SW 1271 (cell line): ENCODE measurements around the gene GPR35.

ENCODE experiments used
- DNase-seq, 2 experiments: peaks; one replicate each; lab custom pipeline; 2025; lab: John Stamatoyannopoulos, UW

GPR35 gene, protein sequence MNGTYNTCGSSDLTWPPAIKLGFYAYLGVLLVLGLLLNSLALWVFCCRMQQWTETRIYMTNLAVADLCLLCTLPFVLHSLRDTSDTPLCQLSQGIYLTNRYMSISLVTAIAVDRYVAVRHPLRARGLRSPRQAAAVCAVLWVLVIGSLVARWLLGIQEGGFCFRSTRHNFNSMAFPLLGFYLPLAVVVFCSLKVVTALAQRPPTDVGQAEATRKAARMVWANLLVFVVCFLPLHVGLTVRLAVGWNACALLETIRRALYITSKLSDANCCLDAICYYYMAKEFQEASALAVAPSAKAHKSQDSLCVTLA

DNA sequence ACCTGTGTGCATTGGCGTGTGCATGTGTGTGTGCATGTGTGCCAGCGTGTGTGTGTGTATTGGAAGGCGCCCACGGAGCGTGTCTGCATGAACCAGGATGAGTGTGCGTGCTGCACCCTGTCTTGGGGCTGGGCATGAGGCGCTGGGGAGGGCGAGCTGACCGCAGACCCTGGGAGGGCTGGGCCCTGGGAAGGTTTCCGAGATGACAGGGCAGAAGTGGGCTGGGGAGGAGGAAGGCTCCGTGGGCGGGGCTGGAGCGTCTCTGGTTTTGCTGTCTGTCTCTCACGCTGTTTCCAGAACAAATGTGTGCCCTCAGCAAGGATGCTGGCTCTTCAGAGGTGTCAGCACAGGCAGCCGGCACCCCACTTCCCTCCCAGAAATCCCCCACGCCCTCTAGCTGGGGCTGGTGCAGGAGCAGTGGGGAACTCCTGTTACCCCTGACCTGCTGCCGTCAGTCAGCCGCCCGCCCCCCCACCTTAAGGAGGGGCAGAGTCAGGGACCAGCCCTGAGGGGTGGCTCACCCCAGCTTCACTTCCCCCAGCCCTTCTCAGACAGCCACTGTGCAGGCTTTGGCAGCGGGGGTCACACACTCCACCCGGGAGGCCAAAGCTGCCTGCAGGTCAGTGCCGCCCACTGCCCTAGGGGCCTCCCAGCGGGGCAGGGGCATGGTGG, at the start of gene GPR35:
Gene GPR35, plus strand, starts transcription at position 531 of the 672 bp plus-strand sequence. CDS start 4,473 bp downstream, outside the sequence.
- no peak for DNase-seq

- no peak for DNase-seq
These were observed 49.2 kb upstream of the GPR35 start for GRCh38 chr2:240576036-240576435.

- no peak for DNase-seq
These were observed 48.7 kb upstream of the GPR35 start for GRCh38 chr2:240576436-240577205.

DNA sequence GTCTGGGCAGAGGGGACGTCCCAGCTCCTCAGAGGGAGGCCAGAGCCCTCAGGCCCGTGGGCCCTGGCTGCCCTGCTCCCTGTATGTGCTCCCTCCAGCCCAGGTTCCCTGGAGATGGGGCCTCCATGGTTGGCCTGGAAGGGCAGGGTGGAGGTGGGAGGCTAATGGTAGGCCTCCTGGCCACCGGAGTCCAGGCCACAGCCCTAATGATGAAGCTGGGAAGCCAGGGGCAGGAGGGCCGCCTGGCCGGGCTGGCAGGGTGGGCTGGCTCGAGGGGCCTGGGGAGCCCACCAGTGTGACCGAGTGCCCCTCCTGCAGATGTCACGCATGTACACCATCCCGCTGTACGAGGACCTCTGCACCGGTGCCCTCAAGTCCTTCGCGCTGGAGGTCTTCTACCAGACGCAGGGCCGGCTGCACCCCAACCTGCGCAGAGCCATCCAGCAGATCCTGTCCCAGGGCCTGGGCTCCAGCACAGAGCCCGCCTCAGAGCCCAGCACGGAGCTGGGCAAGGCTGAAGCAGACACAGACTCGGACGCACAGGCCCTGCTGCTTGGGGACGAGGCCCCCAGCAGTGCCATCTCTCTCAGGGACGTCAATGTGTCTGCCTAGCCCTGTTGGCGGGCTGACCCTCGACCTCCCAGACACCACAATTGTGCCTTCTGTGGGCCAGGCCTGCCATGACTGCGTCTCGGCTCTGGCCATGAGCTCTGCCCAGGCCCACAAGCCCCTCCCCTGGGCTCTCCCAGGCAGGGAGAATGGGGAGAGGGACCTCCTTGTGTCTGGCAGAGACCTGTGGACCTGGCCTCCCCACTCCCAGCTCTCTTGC, 47.8 kb upstream of the GPR35 start:
- no peak for DNase-seq

DNA sequence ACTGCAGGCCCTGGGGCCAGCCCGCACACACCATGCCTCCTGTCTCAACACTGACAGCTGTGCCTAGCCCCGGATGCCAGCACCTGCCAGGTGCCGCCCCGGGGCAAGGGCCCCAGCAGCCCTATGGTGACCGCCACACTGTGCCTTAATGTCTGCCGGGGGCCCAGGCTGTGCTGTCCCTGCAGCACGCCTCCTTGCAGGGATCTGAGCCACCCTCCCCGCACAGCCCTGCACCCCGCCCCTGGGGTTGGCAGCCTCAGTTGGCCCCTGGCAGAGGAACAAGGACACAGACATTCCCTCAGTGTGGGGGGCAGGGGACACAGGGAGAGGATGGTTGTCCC, 47.2 kb upstream of the GPR35 start:
- no peak for DNase-seq

GRCh38 chr2:240578488-240578887, 46.8 kb upstream of the GPR35 start:
- no peak for DNase-seq

DNA sequence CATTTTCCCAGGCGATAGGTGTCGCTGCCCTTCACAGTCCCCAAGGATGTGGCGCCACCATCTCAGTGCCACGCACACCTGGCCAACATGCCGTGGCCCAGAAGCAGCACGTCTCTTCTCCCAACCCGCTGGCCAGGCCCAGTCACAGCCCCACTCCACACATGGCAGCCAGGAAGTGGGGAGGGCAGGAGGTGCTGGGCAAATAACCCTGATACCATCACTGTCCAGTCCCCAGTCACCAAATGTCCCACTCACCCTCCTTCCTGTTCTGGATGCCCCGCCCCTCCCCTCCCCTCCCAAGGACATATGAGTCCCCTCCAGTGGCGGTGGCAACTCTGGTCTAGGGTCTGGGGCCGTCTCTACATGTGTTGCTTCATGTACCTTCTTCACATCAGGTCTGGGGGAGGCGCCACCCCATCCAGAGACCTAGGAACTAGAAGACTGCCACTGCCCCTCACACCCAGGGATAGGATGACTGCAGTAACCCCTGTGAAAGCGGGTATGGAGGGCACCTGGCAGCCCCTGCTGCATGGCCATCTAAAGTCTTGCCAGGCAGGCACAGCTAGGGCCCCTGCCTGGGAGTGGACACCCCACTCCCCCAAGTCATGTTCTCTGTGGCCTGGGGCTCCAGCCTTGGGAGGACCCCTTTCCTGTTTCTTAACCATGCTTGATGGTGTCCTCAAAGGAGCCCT, 46.1 kb upstream of the GPR35 start:
- no peak for DNase-seq

DNA sequence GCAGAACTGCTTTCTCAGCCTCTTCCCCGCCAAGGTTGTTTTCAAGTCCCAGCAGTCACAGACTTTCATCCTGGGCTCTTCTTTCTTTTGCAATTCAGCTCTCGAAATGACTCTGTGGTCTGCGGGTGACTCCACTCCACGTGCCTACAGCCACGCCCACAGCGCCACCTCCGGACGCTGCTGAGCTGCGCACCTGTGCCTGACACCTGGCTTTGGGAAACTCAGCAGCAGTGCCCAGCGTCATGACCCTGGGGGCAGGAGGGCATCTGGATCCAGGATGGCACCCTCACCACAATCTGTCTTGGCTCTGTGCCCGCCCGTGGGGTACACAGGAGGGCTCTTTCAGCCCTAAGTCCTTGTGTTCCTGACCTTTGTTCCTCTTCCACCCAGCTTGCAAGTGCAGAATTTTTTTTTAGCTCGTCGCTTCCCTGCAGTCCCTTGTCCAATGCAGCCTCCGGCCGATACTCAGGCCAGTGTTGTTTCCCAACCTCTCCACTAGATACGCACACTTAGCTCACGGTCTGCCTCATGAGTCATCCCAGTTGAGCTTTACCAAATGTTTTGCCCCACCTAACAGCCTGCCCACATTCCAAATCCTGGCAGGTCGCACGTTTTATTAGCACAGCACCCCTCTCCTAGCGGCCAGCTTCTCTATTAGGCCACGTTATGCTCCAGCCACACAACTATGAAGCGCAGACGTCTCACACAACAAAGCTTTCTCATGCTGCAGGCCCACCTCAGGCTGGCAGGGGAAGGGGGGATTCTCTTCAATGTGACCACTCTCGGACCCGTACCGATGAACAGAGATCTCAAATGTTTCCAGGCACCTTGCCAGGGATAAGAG, 45.3 kb upstream of the GPR35 start:
- DNase-seq, result peak in 1 of 2 experiments; percentile 32

DNA sequence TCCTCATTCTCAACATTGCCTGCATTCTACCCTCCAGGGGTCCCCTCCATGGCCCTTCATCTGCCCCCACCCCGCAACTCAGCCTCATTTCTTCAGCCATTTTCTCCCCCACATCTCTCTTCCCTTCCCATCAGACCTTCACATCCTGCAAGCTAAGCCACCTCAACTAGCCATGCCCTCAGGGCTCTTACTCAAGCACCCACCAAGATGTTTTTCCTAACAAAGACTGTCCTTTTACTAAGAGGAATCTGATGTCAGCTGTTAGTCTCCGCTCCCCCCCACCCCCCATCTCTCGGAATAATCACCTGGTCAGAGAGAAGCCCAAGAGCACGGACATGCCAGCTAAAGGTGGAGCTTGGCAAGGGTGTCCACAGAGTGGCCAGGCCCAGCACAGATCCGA, 43.5 kb upstream of the GPR35 start:
- DNase-seq, result no peak

GRCh38 chr2:240582781-240583180, 42.5 kb upstream of the GPR35 start:
- peak in 1 of 2 experiments; percentile 50 for DNase-seq

GRCh38 chr2:240583774-240584173, 41.5 kb upstream of the GPR35 start:
- no peak for DNase-seq

DNA sequence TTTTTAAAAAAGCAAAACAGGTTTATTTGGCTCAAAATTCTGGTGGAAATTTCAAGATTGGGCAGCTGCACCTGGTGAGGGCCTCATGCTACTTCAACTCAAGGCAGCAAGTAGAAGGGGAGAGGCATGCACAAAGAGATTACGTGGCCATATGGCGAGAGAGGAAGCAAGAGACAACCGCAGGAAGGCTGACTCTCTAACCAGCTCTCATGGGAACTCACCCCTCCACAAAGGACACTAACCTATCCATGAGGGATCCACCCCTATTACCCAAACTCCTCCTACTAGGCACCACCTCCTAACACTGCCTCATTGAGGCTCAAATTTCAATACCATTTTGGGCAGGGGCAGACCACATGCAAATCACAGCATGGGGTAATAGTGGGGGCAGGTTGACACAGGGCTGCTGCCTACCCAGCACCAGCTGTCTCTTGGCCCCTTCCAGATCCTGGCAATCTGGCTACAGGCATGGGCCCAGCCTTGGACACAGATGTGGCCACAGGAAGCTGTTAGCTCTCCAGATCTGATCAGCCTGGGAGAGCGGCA, 40.7 kb upstream of the GPR35 start:
- peak in 1 of 2 experiments; percentile 11 for DNase-seq

DNA sequence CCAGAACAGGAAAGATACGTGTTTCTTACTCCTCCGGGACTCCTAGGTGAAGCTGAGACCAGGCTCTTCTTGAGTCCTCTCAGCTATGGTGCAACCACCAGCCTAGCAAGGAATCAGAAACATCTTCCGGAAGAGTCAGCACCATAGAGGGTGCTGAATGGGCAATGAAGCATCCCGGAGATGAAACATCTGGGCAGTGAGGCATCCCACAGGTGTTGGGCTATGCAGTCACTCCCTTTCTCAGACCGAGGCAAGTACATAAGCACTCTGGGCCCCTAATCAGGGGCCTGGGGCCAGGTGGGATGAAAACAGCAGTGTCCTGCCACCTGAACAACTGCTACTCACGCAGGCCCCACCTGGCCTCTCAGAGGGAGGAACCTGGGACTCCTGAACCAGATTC, 40.2 kb upstream of the GPR35 start:
- DNase-seq, result no peak

DNA sequence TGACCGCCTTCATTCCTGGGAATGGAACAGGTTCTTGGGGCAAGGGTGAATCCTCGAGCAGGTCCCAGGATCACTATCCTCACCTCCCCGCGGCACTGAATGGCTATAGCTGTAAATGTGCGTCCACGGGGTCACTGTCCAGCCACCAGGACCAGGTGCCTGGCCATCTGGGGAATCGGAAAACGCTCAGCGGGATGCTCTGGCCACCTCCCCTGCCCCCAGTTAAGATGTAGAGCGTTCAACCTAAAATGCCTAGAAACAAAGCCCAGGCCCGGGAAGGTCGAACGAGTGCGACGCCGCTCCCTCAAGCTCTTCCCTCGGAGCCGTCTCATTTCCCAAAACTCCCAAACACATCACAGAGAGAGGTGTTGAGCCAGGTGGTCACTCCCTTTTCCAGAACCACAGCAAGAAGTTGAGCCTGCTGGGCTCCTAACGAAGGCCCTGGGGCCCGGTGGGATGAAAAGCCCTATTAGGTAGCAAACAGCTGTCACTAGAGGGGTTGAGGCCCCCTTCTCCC, 39.5 kb upstream of the GPR35 start:
- DNase-seq, result no peak

DNA sequence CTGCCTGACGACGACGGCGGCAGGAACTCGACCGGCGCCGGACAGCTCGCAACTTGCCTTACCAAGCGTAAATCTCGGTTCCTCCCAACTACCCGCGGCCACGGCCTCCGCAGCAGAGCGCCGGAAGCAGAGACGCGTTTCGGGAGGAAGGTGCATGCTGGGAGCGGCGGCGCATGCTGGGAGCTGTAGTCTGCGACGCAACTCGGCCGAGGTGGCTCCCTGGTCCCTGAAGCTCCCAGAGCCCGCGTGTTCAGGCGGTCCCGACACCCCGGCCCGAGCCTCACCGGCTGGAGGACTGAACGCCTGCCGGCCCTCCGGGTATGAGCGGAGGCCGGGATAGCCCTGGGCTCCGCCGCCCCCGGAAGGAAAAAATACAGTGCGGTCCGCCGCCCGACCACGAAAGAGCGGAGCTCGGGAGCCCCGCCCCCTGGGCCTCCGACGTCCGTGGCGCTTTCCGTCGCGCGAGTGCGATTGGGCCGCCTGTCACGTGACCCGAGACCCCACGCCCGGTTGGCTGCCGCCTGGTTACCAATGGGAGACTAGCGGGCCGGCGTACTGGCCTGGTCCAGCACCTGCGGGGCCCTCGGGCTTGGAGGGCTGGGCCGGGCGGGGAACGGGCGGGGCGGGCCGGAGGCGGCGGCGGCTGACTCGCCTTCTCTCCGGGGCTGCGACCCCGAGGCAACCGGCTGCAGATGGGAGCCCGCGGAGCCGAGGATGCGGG, 38.9 kb upstream of the GPR35 start, which contains the start of gene CAPN10:
Gene CAPN10, plus strand, starts transcription at position 537 of the 721 bp plus-strand sequence. Its CDS starts 178 bp downstream, at position 715.
- DNase-seq, result peak; percentile 83 to 94

DNA sequence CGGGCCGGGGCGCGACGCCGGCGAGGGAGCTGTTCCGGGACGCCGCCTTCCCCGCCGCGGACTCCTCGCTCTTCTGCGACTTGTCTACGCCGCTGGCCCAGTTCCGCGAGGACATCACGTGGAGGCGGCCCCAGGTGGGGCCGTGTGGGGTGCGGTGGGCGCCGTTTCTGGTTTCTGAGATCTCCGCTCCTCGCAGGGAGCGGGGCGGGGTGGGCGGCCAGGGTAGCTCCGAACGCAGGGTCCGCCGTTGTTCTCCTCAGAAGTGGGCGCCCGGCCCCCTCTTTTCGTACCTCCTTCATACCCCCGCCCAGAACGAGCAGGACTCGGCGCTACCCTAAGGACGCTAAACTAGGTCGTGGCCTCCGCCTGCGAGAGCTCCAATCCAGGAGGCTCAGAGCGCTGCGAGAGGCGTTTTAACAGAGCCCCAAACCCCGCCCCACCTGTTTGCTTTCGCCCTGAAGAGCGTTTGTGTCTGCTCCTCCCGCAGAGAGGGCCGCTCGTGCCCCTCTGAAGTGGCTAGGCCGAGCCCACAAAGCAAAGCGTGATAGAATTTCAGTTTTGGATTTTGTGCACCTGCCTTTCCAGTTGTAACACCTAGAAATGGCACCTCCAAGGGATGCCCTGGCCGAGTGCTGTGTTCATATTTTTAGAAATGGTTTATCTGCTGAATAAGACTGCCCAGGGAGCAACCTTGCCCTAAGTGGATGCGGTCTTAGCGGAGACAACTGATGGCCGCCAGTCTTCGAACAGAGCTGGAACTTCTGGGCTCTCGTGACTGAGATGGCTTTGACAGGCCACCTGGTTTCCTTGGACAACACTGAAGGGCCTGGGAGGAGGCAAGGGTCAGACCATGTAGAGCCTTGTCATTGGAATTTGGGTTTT, 38.1 kb upstream of the GPR35 start:
- no peak for DNase-seq

DNA sequence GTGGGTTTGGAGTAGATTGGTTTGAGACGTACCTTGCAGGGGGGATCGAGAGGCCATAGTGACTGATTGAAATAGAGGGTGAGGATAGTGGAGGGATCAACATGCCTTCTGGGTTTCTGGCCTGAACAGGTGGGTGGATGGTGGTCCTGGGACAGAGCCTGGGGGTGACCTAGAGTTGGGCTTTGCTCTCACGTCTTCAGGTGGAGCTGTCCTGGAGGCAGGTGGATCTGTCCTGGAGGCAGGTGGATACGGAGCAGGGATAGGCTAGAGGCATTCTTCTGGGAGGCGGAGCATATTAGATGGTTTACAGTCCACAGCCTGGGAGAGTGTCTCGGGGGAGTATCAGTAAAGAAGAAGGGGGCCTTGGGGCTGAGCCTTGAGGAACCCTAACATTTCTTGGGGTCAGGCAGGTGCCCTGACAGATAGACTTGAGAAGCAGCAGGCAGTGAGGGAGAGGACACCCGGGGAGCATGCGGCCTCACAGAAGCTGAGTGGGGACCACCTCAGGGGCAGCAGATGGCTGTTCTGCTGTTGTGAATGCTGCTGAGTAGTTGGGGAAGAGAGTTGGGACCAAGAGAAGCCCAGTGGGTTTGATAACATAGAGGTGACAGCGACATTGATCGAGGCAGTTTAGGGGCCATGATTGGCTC, 37.1 kb upstream of the GPR35 start:
- no peak for DNase-seq

GRCh38 chr2:240588669-240589068, 36.6 kb upstream of the GPR35 start:
- DNase-seq, result no peak
